GM12891 (cell line): ENCODE data around the gene GBP3.
"Not testable (repeated sequence)": the region's sequence is repeated elsewhere in the genome, so short reads cannot be mapped to it uniquely, and the experiment has no call there.

Experiments
- DNase-seq: peaks from one replicate; pipeline ENCODE4 v3.0.0; 2011; ENCODE audit warnings: low spot score; ENCODE audit not compliant: insufficient read length
- FAIRE-seq: peaks from 2 replicates; lab custom pipeline; 2011; peaks lifted over from hg19 to GRCh38; lab: Jason Lieb, UNC
- PAX5 ChIP-seq: IDR thresholded peaks from 2 replicates; pipeline ENCODE4 v1.6.1; 2011; ENCODE audit warnings: low read length, moderate library complexity, mild to moderate bottlenecking; ENCODE audit not compliant: insufficient read depth, severe bottlenecking
- POLR2A ChIP-seq: IDR thresholded peaks from 2 replicates; pipeline ENCODE4 v1.6.1; 2011; ENCODE audit warnings: low read depth, low read length, control low read depth
- POLR2AphosphoS5 ChIP-seq: IDR thresholded peaks from 2 replicates; pipeline ENCODE4 v1.6.1; 2011; ENCODE audit warnings: low read depth, low read length, control low read depth
- POU2F2 ChIP-seq: IDR thresholded peaks from 2 replicates; pipeline ENCODE4 v1.6.1; 2011; ENCODE audit warnings: low read depth, mild to moderate bottlenecking, control low read depth, low read length, moderate library complexity
- SPI1 ChIP-seq: IDR thresholded peaks from 2 replicates; pipeline ENCODE4 v1.6.1; 2011; ENCODE audit warnings: low read depth, low read length, control low read depth
- TAF1 ChIP-seq: IDR thresholded peaks from 2 replicates; pipeline ENCODE4 v1.6.1; 2011; ENCODE audit warnings: low read depth, low read length, control low read depth

Gene GBP3

GRCh38 chr1:88979749-88980116 is 42.9 kb downstream of the GBP3 start:
- no peak for TF ChIP-seq POLR2AphosphoS5
- TF ChIP-seq SPI1: no peak
- TF ChIP-seq PAX5: no peak
- no peak for TF ChIP-seq POLR2A
- TF ChIP-seq POU2F2: no peak
- DNase-seq (no peak), FAIRE-seq (no peak)

GRCh38 chr1:88979054-88979748 is 43.5 kb downstream of the GBP3 start:
- TF ChIP-seq POU2F2 (no peak), PAX5 (no peak), POLR2A (no peak), SPI1 (no peak), POLR2AphosphoS5 (no peak), TAF1 (no peak)
- FAIRE-seq (no peak), DNase-seq (no peak)

GRCh38 chr1:88976235-88976634 is 46.4 kb downstream of the GBP3 start:
- DNase-seq (no peak), FAIRE-seq (no peak)
- TF ChIP-seq POLR2A (no peak), TAF1 (no peak), PAX5 (no peak), POLR2AphosphoS5 (no peak), SPI1 (no peak), POU2F2 (no peak)

- DNase-seq, FAIRE-seq: not testable (repeated sequence)
Observed at GRCh38 chr1:88974616-88975172, 48.0 kb downstream of the GBP3 start.

GRCh38 chr1:88973520-88974137 is 49.0 kb downstream of the GBP3 start:
- DNase-seq (no peak), FAIRE-seq (no peak)
- TF ChIP-seq POLR2AphosphoS5: no peak
- TF ChIP-seq POLR2A: no peak
- no peak for TF ChIP-seq PAX5
- TF ChIP-seq SPI1: no peak
- no peak for TF ChIP-seq POU2F2
- no peak for TF ChIP-seq TAF1

- TF ChIP-seq TAF1: no peak
- no peak for TF ChIP-seq PAX5
- TF ChIP-seq SPI1: no peak
- TF ChIP-seq POLR2A: no peak
- no peak for TF ChIP-seq POU2F2
- TF ChIP-seq POLR2AphosphoS5: no peak
- DNase-seq: no peak
- no peak for FAIRE-seq
Observed at GRCh38 chr1:88961647-88962275, 60.9 kb downstream of the GBP3 start.

GRCh38 chr1:88961081-88961480 is 61.6 kb downstream of the GBP3 start:
- no peak for FAIRE-seq
- TF ChIP-seq PAX5: no peak
- no peak for TF ChIP-seq POLR2A
- TF ChIP-seq POU2F2: no peak
- no peak for TF ChIP-seq TAF1
- TF ChIP-seq SPI1: no peak
- no peak for TF ChIP-seq POLR2AphosphoS5
- no peak for DNase-seq
